GM18526 (cell line): ENCODE results near the gene MBD5.

Experiments used
- POLR2A ChIP-seq: IDR thresholded peaks from 3 replicates; pipeline ENCODE4 v1.6.1; 2011; ENCODE audit not compliant: insufficient read length; ENCODE audit errors: extremely low read depth

Gene MBD5

GRCh38 chr2:148218326-148219075 lies 197.6 kb downstream of the MBD5 start:
- no peak for TF ChIP-seq POLR2A

DNA sequence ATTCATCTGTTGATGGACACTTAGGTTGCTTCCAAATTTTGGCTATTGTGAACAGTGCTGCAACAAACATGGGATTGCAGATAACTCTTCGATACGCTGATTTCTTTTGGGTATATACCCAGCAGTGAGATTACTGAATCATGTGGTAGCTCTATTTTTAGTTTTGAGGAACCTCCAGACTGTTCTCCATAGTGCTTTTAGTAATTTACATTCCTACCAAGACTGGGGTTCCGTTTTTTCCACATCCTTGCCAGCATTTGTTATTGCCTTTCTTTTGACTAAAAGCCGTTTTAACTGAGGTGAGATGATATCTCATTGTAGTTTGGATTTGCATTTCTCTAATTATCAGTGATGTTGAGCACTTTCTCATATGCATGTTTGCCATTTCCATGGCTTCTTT lies 200.3 kb downstream of the MBD5 start:
- no peak for TF ChIP-seq POLR2A

DNA sequence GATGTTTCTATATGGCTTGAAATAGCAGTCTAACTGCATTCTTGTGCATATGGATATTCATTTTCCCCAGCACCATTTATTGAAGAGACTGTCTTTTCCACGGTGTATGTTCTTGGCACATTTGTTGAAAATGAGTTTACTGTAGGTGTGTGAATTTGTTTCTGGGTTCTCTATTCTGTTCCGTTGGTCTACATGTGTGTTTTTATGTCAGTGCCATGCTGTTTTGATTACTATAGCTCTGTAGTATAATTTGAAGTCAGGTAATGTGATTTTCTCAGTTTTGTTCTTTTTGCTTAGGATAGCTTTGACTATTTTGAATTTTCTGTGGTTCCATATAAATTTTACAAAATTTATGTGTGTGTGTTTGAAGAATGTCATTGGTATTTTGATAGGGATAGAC lies 201.0 kb downstream of the MBD5 start:
- TF ChIP-seq POLR2A: no peak

GRCh38 chr2:148231858-148232257 lies 211.0 kb downstream of the MBD5 start:
- no peak for TF ChIP-seq POLR2A

GRCh38 chr2:148234143-148234542 lies 213.3 kb downstream of the MBD5 start:
- no peak for TF ChIP-seq POLR2A

DNA sequence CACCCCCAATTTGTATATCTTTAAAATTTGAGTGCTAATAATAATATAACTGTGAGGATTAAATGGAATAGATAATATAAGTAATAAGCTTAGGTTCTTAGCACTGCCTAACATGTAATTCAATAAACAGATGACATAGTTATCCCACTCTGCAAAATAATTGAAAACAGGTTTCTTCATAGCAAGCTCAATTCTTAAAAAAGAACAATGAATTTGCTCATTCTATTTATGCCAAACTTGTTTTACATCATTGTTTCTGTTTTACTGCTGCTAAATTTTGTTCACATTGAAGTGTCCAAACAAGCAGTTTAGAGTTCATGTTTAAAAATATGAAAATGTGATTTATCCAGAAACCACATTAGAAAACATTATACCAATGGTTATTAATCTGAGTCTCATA lies 217.0 kb downstream of the MBD5 start:
- TF ChIP-seq POLR2A: no peak

DNA sequence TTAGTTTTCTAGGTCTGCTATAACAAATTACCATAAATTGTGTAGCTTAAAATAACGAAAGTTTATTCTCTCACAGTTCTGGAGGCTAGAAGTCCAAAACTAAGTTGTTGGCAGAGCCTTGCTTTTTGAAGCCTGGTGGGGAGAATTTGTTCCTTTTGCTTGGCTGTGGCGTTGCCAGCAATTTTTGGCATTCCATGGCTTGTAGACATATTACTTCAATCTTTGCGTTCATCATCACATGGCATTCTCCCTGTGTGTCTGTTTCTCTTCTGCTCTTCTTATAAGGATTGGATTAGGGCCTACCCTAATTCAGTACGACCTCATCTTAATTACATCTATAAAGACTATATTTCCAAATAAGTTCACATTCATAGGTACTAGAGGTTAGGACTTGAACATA lies 217.7 kb downstream of the MBD5 start:
- TF ChIP-seq POLR2A: no peak

- no peak for TF ChIP-seq POLR2A
Observed at GRCh38 chr2:148240838-148241237, 219.9 kb downstream of the MBD5 start.

- TF ChIP-seq POLR2A: no peak
Observed at GRCh38 chr2:148244593-148245292, 223.9 kb downstream of the MBD5 start.

DNA sequence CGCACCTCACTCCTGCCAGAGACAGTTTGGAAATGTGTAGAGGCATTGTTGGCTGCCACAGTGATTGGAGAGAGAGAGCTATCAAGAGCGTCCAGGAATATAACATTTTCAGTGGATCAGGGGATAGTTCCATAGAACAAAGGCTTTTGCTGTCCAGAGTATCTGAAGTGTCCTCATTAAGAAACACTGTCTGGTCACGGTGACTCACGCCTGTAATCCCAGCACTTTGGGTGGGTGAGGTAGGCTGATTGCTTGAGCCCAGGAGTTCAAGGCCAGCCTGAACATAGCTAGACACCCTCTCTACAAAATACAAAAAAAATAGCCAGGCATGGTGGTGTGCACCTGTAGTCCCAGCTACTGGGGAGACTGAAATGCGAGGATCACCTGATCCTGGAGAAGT lies 231.1 kb downstream of the MBD5 start:
- no peak for TF ChIP-seq POLR2A

DNA sequence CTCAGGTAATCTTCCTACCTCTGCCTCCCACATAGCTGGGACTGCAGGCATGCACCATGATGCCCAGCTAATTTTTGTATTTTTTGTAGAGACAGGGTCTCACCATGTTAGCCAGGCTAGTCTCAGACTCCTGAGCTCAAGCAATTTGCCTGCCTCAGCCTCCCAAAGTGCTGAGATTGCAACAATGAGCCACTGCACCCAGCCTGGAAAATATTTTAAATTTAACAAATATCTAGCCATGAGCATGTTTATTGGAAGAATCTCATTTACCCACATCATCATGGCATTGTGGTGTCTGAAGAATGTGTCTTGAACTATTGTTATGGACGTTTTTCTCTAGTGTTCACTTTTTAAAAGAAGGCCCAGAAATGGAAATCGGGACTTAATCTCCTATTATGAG lies 231.8 kb downstream of the MBD5 start:
- no peak for TF ChIP-seq POLR2A

DNA sequence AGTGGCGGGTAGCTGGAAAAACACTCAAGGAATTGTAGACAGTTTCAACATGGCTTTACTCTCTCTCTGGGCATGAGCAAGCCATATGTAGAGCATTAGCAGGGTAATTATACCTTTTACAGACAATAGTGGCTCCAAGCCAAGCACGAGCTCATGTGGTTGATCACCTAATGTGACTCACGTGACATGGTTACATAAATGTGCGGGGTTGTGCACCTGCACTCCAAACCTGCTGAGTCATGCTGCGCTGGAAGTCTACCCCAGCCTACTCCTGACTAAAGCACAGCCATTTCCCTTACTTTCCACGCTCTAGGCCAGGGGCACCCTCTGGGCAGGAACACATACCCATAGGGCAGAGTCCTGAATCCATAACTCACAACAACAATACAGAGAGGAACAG lies 232.8 kb downstream of the MBD5 start:
- TF ChIP-seq POLR2A: no peak

DNA sequence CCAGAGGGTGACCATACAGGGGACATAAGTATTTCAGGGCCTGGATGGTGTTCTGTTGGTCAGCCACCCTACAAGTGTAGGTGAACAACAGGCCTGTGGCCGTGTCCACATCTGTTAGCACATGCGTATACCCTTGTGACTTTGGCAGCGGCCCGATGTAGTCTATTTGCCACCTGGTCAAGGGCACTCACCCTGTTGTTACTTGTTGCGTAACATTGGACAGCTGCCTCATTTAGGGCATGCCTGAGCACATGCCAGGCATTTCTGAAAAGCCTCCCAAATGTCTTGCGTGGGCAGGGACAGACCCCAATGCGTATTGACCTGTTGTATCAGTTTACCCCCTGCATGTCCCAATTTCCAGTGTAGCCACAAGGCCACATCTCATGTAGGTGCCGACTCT lies 235.0 kb downstream of the MBD5 start:
- no peak for TF ChIP-seq POLR2A

GRCh38 chr2:148257276-148257675 lies 236.4 kb downstream of the MBD5 start:
- no peak for TF ChIP-seq POLR2A

DNA sequence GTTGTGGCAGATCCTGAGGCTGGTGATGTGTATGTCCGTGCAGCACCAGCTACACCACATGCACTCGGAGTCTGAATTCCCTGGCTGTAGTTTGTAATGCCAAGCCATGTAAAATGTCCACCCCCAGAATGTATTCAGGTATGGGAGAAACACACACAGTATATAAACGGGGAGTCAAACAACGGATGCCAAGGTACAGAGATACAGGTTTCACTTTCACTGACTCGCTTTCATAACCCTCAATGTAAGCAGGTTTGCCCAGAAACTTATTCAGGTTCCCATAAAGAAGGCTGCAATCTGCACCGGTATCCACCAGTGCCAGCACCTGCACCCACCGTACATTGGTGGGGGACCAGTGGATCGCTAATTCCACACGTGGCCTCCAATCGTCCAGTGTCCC lies 237.2 kb downstream of the MBD5 start:
- no peak for TF ChIP-seq POLR2A

DNA sequence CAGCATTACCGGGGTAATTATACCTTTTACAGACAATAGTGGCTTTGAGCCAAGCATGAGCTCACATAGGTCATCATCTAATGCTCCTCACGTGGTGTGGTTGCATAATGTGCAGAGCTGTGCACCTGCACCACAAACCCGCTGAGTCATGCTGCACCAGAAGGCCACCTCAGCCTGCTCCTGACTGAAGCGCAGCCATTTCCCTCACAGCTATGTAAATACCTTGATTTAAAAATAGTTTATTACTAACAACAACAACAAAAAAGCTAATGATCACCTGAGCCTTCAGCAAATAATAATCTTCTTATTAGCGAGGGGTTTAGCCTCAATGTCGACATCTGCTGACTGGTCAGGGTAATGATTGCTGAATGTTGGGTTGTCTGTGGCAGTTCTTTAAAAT lies 238.8 kb downstream of the MBD5 start:
- no peak for TF ChIP-seq POLR2A

DNA sequence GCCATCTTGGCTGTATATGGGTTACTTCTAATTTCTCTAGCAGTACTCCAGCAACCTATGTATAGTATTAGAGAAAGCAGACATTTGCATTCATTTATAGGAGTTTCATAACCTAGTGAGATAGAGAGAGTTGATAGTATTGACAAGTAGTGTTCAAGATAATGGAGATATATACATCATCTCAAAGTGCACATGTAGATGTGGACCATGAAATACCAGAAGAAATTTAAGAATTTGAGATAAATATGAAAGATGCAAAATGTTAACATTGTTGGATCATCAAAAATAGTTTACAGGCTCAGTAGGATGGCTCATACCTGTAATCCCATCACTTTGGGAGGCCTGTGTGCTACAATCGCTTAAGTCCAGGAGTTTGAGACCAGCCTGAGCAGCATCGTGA lies 243.0 kb downstream of the MBD5 start:
- no peak for TF ChIP-seq POLR2A
